HG03103 (cell line): Measurements from ENCODE around the gene DGKD.

Experiments used
- ATAC-seq: cut with Tn5 transposase; IDR thresholded peaks from one replicate; pipeline ENCODE4 v1.9.1; 2021; ENCODE audit warnings: low read depth; ENCODE audit not compliant: unreplicated experiment

Gene DGKD

GRCh38 chr2:233441161-233442027 is 87.1 kb downstream of the DGKD start:
- ATAC-seq = no peak

- ATAC-seq = no peak
Measured at GRCh38 chr2:233442028-233442310, 87.7 kb downstream of the DGKD start.

GRCh38 chr2:233443511-233444183 is 89.4 kb downstream of the DGKD start:
- ATAC-seq = no peak

- no peak for ATAC-seq
Measured at GRCh38 chr2:233444501-233444900, 90.2 kb downstream of the DGKD start.

GRCh38 chr2:233445152-233445830 is 91.0 kb downstream of the DGKD start:
- no peak for ATAC-seq

GRCh38 chr2:233446121-233446520 is 91.8 kb downstream of the DGKD start:
- no peak for ATAC-seq

- no peak for ATAC-seq
Measured at GRCh38 chr2:233446606-233447305, 92.5 kb downstream of the DGKD start.

GRCh38 chr2:233447506-233448219 is 93.4 kb downstream of the DGKD start:
- ATAC-seq = no peak

GRCh38 chr2:233448220-233448559 is 93.9 kb downstream of the DGKD start:
- no peak for ATAC-seq

GRCh38 chr2:233448575-233448974 is 94.3 kb downstream of the DGKD start:
- ATAC-seq = no peak

- ATAC-seq = no peak
Measured at GRCh38 chr2:233449081-233449901, 95.0 kb downstream of the DGKD start.

GRCh38 chr2:233449921-233450863 is 95.9 kb downstream of the DGKD start:
- ATAC-seq = no peak

- no peak for ATAC-seq
Measured at GRCh38 chr2:233450864-233451575, 96.7 kb downstream of the DGKD start.

- ATAC-seq = no peak
Measured at GRCh38 chr2:233451950-233452349, 97.7 kb downstream of the DGKD start.

- no peak for ATAC-seq
Measured at GRCh38 chr2:233453111-233453915, 99.0 kb downstream of the DGKD start.

GRCh38 chr2:233453916-233454315 is 99.6 kb downstream of the DGKD start:
- ATAC-seq = no peak

GRCh38 chr2:233455006-233455405 is 100.7 kb downstream of the DGKD start:
- ATAC-seq = no peak
